SK-N-SH (cell line): ENCODE data around the gene GNPTAB. TPM values are rescaled to one million over a fixed set of nuclear protein-coding genes. Genes with fewer than 3 reads are reported as not detected.

Source experiments
- CTCF ChIA-PET: fragments of 300-600, 350-600 bp; formaldehyde crosslinking; extraction: SDS; loops from one replicate; lab custom pipeline; 2021; lab: Yijun Ruan, JAX
- POLR2A ChIA-PET: fragments of 350-600 bp; sonication (Branson Sonifier 250); formaldehyde crosslinking; extraction: SDS; loops from one replicate; lab custom pipeline; 2020; ENCODE audit warnings: antibody characterized with exemption, inconsistent platforms; lab: Yijun Ruan, JAX
- DNase-seq: peaks from one replicate; pipeline ENCODE4 v3.0.0; 2012
- H2AFZ ChIP-seq: fragments of 200-600 bp; sonication (generic); 2 replicates; pipeline ENCODE4 v1.8.1; 2016; ENCODE audit warnings: antibody characterized with exemption, mild to moderate bottlenecking, low read depth
- H3F3A ChIP-seq: fragments of 200-600 bp; sonication (generic); replicated peaks from 2 replicates; pipeline ENCODE3; 2016; ENCODE audit warnings: antibody characterized with exemption, mild to moderate bottlenecking; ENCODE audit not compliant: insufficient read depth
- H3K27ac ChIP-seq, 2 experiments: fragments of 200-500 bp in 1 of 2; fragments of 200-600 bp in 1 of 2; sonication (Bioruptor generic) in 1 of 2; sonication (generic), shearing (Covaris generic) in 1 of 2; 2 replicates each; pipeline versions ENCODE4 v1.5.1 to v1.6.1; 2014 to 2016; ENCODE audit warnings: low read depth in 2 of 2, inconsistent platforms in 1 of 2, low read length in 1 of 2, mild to moderate bottlenecking in 1 of 2, mixed read lengths in 1 of 2
- H3K27me3 ChIP-seq: fragments of 200-600 bp; sonication (generic), shearing (Covaris generic); 2 replicates; pipeline ENCODE4 v1.6.1; 2016; ENCODE audit warnings: mixed run types; ENCODE audit not compliant: insufficient read depth
- H3K36me3 ChIP-seq, 2 experiments: fragments of 200-500 bp in 1 of 2; fragments of 200-600 bp in 1 of 2; sonication (Bioruptor generic) in 1 of 2; sonication (generic) in 1 of 2; replicated peaks in 1 of 2; 2 replicates each; pipeline versions ENCODE3 to v1.5.1; 2014 to 2016; ENCODE audit warnings: low read length in 1 of 2, mild to moderate bottlenecking in 1 of 2; ENCODE audit not compliant: insufficient read depth in 2 of 2, control insufficient read depth in 1 of 2
- H3K4me1 ChIP-seq, 2 experiments: fragments of 200-500 bp in 1 of 2; fragments of 200-600 bp in 1 of 2; sonication (Bioruptor generic) in 1 of 2; sonication (generic), shearing (Covaris generic) in 1 of 2; 2 replicates each; pipeline versions ENCODE4 v1.5.1 to v1.6.1; 2014 to 2016; ENCODE audit warnings: low read depth in 1 of 2, low read length in 1 of 2, mixed run types in 1 of 2; ENCODE audit not compliant: insufficient read depth in 2 of 2, control insufficient read depth in 1 of 2
- H3K4me2 ChIP-seq: fragments of 200-600 bp; sonication (generic), shearing (Covaris generic); 2 replicates; pipeline ENCODE4 v1.6.1; 2017; ENCODE audit warnings: mixed run types
- H3K4me3 ChIP-seq, 2 experiments: fragments of 200-500 bp in 1 of 2; fragments of 200-600 bp in 1 of 2; sonication (Bioruptor generic) in 1 of 2; sonication (generic), shearing (Covaris generic) in 1 of 2; 2 replicates each; pipeline versions ENCODE4 v1.5.1 to v1.8.1; 2014 to 2016; ENCODE audit warnings: low read depth in 2 of 2, inconsistent platforms in 1 of 2, low read length in 1 of 2, mild to moderate bottlenecking in 1 of 2, mixed read lengths in 1 of 2, moderate library complexity in 1 of 2
- H3K79me2 ChIP-seq: fragments of 200-600 bp; sonication (generic); 2 replicates; pipeline ENCODE4 v1.8.1; 2017; ENCODE audit warnings: mild to moderate bottlenecking; ENCODE audit not compliant: insufficient read depth
- H3K9ac ChIP-seq: fragments of 200-600 bp; sonication (generic); 2 replicates; pipeline ENCODE4 v1.6.1; 2017; ENCODE audit warnings: mixed run types
- H3K9me2 ChIP-seq: fragments of 200-600 bp; sonication (generic); 2 replicates; pipeline ENCODE4 v1.6.1; 2017; ENCODE audit warnings: mixed run types
- H3K9me3 ChIP-seq: fragments of 200-600 bp; sonication (generic); 2 replicates; pipeline ENCODE4 v1.6.1; 2017; ENCODE audit warnings: mixed run types, mild to moderate bottlenecking, moderate library complexity
- H4K20me1 ChIP-seq: fragments of 200-600 bp; sonication (generic); 2 replicates; pipeline ENCODE4 v1.6.1; 2017; ENCODE audit warnings: mild to moderate bottlenecking, mixed run types; ENCODE audit not compliant: insufficient read depth
- CHD2 ChIP-seq: fragments of 150-350 bp; IDR thresholded peaks from 2 replicates; pipeline ENCODE4 v1.6.1; 2018; ENCODE audit warnings: low read length; ENCODE audit not compliant: partially characterized antibody
- CTCF ChIP-seq: fragments of 200-600 bp; sonication (generic); IDR thresholded peaks from 2 replicates; pipeline ENCODE4 v1.6.1; 2017; ENCODE audit warnings: antibody characterized with exemption, mild to moderate bottlenecking, moderate library complexity
- ELF1 ChIP-seq: IDR thresholded peaks from 2 replicates; pipeline ENCODE4 v1.4.0; 2012
- EP300 ChIP-seq, 2 experiments: IDR thresholded peaks; 2 replicates each; pipeline versions ENCODE4 v1.4.0 to v1.6.1; 2012; ENCODE audit warnings: borderline replicate concordance in 1 of 2, low read depth in 1 of 2, low read length in 1 of 2
- FOXJ3 ChIP-seq: sonication (generic); formaldehyde crosslinking; IDR thresholded peaks from 2 replicates; pipeline ENCODE4 v1.5.1; 2020; ENCODE audit warnings: mild to moderate bottlenecking, missing genetic modification reagents
- FOXM1 ChIP-seq: IDR thresholded peaks from 2 replicates; pipeline ENCODE4 v1.4.0; 2012; ENCODE audit warnings: low read depth, mild to moderate bottlenecking
- IRF3 ChIP-seq: fragments of 150-350 bp; IDR thresholded peaks from 2 replicates; pipeline ENCODE4 v1.6.1; 2016; ENCODE audit warnings: mild to moderate bottlenecking, low read depth, low read length
- MEF2A ChIP-seq: IDR thresholded peaks from 2 replicates; pipeline ENCODE4 v1.4.0; 2012; ENCODE audit warnings: low read depth, borderline replicate concordance
- MXI1 ChIP-seq: IDR thresholded peaks from 2 replicates; pipeline ENCODE4 v1.6.1; 2012; ENCODE audit warnings: mild to moderate bottlenecking, low read depth, low read length, improper control_type of control experiment
- NFIC ChIP-seq: IDR thresholded peaks from 2 replicates; pipeline ENCODE4 v1.4.0; 2012; ENCODE audit warnings: borderline replicate concordance
- POLR2AphosphoS5 ChIP-seq: IDR thresholded peaks from 2 replicates; pipeline ENCODE4 v1.6.1; 2012; ENCODE audit warnings: low read depth, low read length
- RAD21 ChIP-seq: IDR thresholded peaks from 2 replicates; pipeline ENCODE4 v1.6.1; 2012; ENCODE audit warnings: mild to moderate bottlenecking, low read length
- SIN3A ChIP-seq: IDR thresholded peaks from 2 replicates; pipeline ENCODE4 v1.6.1; 2012; ENCODE audit warnings: low read depth, mild to moderate bottlenecking, low read length, moderate library complexity, borderline replicate concordance
- WGBS: methylation state at CpG from one replicate; pipeline ENCODE4 v1.1.6; 2017; ENCODE audit warnings: low lambda C conversion rate; 5-methylcytosine and 5-hydroxymethylcytosine counted together
- polyA plus RNA-seq, 3 experiments: library from polyadenylated mRNA; depleted of rRNA; stranded (reverse); fragments of >200 nt; gene quantifications; 2 replicates each; pipeline ENCODE4 v1.2.3, GENCODE V29; 2012
- TF ChIP-seq, protein P1 (sequence below): IDR thresholded peaks from 2 replicates; pipeline ENCODE4 v1.4.0; 2012; ENCODE audit warnings: low read depth, borderline replicate concordance

GNPTAB gene
- polyA plus RNA-seq, 1 of the 3 experiments (the other 2 are of a cell fraction): 18.8 TPM

GRCh38 chr12:101784376-101784775 is 46.4 kb downstream of the GNPTAB start:
- no peaks in the 10 kb centered on the region for H3K4me1 ChIP-seq
- WGBS: 84% methylated on average over 1 of the region's 1 CpG
- H3K27ac ChIP-seq: no peak overlapping the region
- no peak overlapping the region for H3K4me3 ChIP-seq
- H3K9me3 ChIP-seq: no peaks in the 10 kb centered on the region
- no peak overlapping the region for H3K4me2 ChIP-seq
- no peak overlapping the region for H3K9ac ChIP-seq
- H3K36me3 ChIP-seq: peaks cover 6% of the 10 kb centered on the region in 2 experiments
- TF ChIP-seq ELF1: no peak
- TF ChIP-seq NFIC: no peak
- no peak for TF ChIP-seq FOXM1
- no peak for TF ChIP-seq MXI1
- TF ChIP-seq EP300 (IDR thresholded peaks at IDR 0.05; ENCODE audit: borderline replicate concordance in 1 of 2, low read depth in 1 of 2, low read length in 1 of 2): no peak
- TF ChIP-seq POLR2AphosphoS5: no peak
- TF ChIP-seq MEF2A: no peak
- TF ChIP-seq CTCF: no peak
- no peak for TF ChIP-seq CHD2
- no peaks in the 10 kb centered on the region for H3K9me2 ChIP-seq
- no peaks in the 10 kb centered on the region for H3K27me3 ChIP-seq
- H4K20me1 ChIP-seq: no peaks in the 10 kb centered on the region
- POLR2A ChIA-PET: no interaction called here
- H3K79me2 ChIP-seq: no peaks in the 10 kb centered on the region
- CTCF ChIA-PET: interaction anchor here (0.6 to 4.6 kb wide), 3 partner anchors 11 to 77 kb away, joined by 3 to 25 read pairs (median 11); partner anchors contain the start of gene GNPTAB
- no peak for DNase-seq
- H3F3A ChIP-seq: peaks cover 8% of the 10 kb centered on the region
- no peak overlapping the region for H2AFZ ChIP-seq

DNA sequence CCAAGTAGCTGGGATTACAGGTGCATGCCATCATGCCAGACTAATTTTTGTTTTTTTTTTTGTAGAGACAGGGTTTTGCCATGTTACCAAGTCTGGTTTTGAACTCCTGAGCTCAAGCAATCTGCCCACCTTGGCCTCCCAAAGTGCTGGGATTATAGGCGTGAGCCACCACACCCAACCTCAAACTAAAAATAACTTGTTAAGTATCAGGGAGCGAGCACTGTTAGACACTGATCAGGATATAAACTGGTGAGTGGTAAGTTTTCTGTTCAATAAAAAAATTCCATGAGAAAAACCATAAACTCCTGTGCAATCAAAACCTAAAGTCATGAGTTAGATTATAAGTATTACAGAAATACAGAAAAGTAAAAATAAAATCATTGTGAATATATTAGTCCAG is 46.9 kb downstream of the GNPTAB start:
- ChIA-PET CTCF (interaction anchor here (1.3 to 4.6 kb wide), 3 partner anchors 11 to 57 kb away, joined by 5 to 25 read pairs (median 11); partner anchors contain the start of gene GNPTAB), POLR2A (interaction anchor here (0.7 kb wide), 1 partner anchor 10 kb away, joined by 3 read pairs; no protein-coding TSS in a partner anchor)
- 94% methylated on average over 2 of the region's 2 CpGs for WGBS
- TF ChIP-seq FOXJ3: no peak
- no peak for TF ChIP-seq NFIC
- no peak for TF ChIP-seq CTCF
- TF ChIP-seq RAD21: no peak
- no peak for TF ChIP-seq SIN3A
- TF ChIP-seq IRF3: no peak
- TF ChIP-seq, protein P1, sequence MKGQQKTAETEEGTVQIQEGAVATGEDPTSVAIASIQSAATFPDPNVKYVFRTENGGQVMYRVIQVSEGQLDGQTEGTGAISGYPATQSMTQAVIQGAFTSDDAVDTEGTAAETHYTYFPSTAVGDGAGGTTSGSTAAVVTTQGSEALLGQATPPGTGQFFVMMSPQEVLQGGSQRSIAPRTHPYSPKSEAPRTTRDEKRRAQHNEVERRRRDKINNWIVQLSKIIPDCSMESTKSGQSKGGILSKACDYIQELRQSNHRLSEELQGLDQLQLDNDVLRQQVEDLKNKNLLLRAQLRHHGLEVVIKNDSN: no peak
- Histone ChIP-seq H3K4me1 (no peaks in the 10 kb centered on the region), H3K9ac (no peak overlapping the region), H3K27ac (no peak overlapping the region), H3K36me3 (peaks cover 6% of the 10 kb centered on the region in 2 experiments), H3K4me3 (no peak overlapping the region), H3K4me2 (no peak overlapping the region), H4K20me1 (no peaks in the 10 kb centered on the region), H3K9me3 (no peaks in the 10 kb centered on the region), H2AFZ (no peak overlapping the region), H3K79me2 (no peaks in the 10 kb centered on the region), H3K9me2 (no peaks in the 10 kb centered on the region), H3F3A (peaks cover 8% of the 10 kb centered on the region), H3K27me3 (no peaks in the 10 kb centered on the region)
- no peak for DNase-seq
